IPS DF 4.7 (cell line): ENCODE results near the gene SPNS2.

Experiments
- DNase-seq: peaks from one replicate; pipeline ENCODE4 v3.0.0-alpha.2; 2013; ENCODE audit warnings: low spot score; ENCODE audit errors: extremely low read depth

Gene SPNS2

DNA sequence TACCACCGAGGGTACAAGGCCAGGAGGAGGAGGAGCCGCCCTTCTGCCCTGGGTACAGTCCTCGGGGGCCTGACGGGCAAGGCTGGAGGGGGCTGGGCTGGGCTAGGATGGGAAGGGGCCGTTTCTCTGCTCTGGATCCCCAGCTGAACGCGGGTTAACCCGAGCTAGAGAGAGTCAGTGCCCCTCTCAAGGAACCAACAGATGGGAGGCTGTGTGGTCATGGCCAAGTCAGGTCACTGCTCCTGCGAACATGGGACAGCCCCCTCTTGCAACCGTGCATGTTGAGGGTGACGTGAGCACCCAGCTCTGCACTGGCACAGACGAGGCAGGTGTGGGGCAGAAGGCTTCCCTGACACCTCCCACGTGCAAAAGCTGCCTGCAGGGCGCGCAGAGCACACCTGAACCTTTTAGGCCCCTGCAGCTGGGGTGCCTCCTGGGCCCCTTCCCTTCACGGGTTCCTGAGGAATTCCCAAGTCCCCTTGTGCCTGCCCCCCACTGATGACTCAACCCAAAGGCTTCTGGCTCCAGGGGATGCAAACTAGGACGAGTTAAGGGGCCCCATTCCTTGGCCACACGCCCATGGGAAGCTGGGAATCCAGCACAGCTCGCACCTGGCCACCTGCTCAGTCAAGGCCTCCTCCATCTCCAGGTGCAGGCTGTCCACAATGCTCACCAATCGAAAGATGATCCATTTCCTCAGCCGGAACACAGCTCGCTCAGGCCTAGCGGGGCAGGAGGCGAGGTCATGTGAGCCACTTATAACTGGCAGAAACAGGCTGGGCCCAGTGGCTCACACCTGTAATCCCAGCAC lies 50.2 kb downstream of the SPNS2 start:
- DNase-seq: no peak

DNA sequence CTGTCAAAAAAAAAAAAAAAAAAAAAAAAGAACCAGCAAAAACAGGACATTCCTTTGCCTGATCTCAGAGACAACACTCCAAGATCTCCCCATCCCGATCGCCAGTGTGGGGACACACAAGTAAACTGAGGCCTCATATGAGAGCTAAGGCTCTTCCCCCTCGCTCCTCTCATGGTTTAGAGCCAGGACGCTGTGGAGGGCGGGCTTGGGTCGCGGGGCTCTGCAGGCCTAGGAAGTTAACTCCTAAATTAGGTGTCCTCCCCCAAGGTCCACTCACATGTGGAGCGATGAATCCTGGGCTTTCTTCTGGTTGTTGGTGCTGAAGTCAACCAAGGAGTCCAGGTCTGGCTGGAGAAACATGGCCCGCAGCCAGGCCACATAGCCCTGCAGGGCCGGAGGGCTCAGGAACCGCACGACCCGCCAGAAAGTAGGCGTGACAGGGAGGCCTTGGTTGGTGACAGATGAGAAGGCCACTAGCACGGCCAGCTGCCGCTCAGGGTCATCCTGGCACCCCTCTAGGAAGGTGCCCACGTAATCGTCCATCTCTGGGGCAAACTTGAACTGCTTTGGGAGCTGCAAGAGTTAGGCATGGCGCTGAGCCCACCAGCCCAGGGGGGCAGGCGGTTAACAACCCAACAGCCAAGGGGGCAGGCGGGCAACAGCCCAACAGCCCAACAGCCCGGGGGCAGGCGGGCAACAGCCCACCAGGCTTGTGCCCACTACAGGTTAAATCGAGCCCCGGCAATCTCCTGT lies 51.3 kb downstream of the SPNS2 start:
- no peak for DNase-seq

DNA sequence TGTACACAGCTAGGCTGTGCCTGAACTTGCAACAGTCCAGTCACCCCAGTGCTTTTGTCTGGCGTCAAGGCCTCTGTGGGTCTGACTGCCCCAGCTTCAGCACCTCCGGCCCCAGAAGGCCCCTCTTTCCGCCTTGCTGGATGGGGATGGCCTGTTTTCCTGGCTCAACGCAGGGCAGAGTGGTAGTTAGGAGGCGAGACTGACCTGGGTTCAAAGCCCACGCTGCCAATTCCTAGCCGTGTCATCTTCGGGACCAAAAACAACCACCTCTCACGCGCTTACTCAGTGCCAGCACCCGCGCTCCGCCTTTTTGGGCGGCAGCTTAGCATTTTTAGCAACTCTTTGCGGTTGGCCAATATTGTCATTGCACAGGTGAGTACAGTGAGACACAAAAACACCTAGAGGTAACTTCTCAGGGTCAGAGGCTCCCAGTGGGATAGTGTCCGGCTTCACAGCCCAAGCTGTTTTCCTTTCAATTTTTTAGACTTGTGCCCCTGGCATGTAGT lies 51.9 kb downstream of the SPNS2 start:
- DNase-seq: no peak

GRCh38 chr17:4551141-4551540 lies 52.5 kb downstream of the SPNS2 start:
- no peak for DNase-seq

DNA sequence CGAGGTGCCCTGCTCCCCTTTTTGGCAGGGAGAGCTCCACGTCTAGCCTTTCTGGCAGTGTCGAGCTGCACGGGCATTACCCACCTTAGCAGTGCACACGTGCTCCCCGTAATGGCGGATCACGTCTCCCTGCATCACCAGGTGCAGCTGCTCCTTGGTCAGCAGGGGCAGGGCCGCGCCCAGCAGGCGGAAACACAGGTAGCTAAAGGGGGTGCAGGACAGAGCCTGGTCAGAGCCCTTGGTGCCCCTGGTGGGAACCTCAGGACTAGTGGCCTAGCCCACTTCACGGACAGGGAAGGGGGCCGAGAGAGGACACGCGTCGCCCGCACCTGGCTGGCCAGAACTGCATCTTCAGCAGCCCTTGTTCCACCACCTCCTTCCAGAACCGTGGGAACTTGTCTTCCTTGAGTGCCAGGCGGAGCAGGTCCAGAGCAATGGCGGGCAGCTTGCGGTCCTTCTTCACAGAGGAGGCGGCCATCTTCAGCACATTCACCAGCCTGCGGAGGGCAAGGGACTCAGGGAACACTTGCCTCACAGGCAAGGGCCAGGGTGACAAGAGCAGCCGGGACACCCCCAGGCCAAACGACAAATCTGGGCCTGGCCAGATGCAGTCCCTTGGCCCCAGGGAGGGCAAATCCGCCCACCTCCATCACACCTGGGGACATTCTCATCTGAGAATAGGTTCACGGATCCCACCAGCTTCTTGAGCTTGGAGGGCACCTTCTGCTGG lies 53.3 kb downstream of the SPNS2 start:
- no peak for DNase-seq

DNA sequence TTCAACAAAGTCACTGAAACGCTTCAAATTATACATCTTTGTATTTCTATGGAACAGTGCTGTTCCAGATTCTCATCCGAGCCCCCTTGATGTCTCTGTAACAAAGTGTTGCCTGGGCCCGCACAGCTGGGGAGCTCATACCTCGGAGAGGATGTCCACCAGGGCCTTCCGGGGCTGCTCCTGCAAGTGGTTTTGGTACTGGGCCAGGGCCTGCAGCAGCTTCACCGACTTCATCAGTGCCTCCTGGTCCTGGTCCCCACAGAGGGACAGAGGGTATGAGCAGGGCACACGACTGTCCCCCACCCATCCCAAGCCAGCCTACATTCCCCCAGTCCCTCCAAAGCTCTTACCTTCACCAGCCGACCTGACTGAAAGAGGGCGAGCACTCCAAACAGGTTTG lies 55.0 kb downstream of the SPNS2 start:
- no peak for DNase-seq

- DNase-seq: no peak
Measured at GRCh38 chr17:4554441-4554996, 55.8 kb downstream of the SPNS2 start.

- peak; percentile 86 for DNase-seq
Measured at GRCh38 chr17:4554997-4555799, 56.5 kb downstream of the SPNS2 start, which contains the start of gene MYBBP1A. Gene MYBBP1A (minus strand): TSS chr17:4555384. CDS start chr17:4555324, 60 bp downstream.

DNA sequence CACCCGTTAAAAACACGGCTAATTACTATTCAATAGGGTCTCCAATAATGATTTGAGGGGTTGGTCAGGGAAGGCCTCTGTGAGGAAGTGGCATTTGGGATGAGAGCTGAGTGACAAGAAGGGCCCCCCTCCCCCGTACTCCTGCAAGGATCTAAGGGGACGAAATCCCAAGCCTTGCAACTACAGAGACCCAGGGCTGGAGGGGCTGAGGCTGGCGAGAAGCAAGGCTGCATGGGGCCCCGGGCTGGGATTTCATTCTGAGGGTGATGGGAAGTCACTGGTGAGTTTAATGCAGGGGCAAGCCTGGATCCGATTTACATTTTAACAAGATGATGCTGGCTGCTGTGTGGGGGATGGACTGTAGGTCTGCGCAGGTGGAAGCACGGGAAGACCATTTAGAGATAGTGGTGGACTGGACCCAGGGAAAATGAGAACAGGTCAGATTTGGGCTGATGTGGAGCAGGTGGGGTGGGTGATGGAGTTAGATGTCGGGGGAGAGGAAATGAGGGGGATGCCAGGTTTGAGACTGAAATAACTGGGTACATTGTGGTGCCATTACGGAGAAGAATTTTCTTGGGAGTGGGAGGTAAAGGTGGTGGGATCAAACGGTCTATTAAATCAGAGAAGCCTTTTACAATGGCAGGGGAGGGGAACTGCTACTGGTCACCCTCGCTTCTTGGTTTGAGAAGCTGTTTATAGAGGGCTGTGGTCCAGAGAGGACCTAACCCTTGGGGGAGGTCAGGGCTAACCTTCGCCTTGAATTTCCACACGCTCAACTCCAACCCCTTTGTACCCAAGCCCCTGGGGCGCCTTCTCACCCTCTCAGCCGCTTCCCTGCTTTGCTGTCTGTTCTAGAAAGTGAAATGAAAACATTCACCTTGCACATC lies 57.4 kb downstream of the SPNS2 start:
- no peak for DNase-seq

GRCh38 chr17:4556996-4557395 lies 58.3 kb downstream of the SPNS2 start:
- DNase-seq: no peak

DNA sequence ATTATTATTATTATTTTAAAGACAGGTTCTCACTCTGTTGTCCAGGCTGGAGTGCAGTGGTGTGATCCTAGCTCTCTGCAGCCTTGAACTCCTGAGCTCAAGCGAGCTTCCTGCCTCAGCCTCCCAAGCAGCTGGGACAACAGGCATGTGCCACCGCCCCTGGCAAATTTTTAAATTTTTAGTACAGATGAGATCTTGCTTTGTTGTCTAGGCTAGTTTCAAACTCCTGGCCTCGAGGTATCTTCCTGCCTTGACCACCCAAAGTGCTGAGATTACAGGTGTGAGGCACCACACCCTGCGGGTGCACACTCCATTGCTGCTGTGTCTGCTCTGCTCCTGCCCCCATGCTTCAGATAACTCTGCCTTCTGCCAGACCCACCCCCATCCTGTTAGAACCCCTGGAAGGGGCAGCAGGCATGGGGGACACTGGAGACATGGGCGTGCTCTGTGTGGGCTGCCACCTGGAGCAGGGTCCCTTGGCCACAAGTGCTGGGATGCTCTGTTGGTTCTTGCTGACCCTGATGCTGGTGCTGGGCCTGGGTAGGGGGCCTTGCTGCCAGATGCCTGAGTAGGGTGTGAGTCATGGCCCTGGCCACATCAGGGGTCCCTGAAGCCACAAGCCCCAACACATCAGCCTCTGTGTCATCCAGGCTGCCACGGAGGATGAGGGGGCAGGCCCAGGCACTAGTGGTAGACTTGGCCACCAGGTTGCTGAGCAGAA lies 59.1 kb downstream of the SPNS2 start:
- no peak for DNase-seq

- no peak for DNase-seq
Measured at GRCh38 chr17:4558347-4558971, 59.8 kb downstream of the SPNS2 start.

DNA sequence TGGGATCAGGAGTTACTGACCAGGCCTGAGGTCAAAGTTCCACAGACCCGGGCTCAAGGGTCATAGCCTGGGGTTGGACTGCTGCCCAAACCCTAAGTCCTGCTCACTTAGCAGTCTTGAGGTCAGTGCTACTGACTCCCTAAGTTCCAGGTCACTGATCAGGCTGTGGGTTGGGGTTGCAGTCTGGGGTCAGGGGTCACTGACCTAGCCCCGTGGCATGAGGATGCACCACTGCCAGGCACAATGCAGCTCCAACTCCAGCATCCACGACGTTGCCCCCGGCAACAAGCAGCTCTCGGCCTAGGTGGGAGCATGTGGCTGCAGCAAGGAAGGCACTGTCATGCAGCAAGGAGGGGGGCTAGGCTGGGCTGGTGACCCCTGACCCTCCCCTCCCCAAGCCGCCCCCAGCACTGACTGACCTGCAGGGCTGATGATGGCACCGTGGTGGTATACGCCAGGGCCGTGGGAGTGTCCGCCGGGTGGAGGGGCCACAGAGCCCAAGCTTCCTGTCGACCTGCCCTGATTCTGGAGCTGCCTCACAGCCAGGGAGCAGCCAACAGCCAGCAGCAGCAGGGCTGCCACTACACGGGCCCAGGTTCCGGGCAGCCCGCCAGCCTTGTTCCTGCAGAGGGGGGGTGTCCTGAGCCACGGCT lies 60.6 kb downstream of the SPNS2 start:
- no peak for DNase-seq

- no peak for DNase-seq
Measured at GRCh38 chr17:4559966-4560365, 61.3 kb downstream of the SPNS2 start.

GRCh38 chr17:4560421-4560820 lies 61.7 kb downstream of the SPNS2 start, which contains the start of gene GGT6:
Gene GGT6 (minus strand): TSS chr17:4560577. CDS start chr17:4560521, 56 bp downstream.
- no peak for DNase-seq

DNA sequence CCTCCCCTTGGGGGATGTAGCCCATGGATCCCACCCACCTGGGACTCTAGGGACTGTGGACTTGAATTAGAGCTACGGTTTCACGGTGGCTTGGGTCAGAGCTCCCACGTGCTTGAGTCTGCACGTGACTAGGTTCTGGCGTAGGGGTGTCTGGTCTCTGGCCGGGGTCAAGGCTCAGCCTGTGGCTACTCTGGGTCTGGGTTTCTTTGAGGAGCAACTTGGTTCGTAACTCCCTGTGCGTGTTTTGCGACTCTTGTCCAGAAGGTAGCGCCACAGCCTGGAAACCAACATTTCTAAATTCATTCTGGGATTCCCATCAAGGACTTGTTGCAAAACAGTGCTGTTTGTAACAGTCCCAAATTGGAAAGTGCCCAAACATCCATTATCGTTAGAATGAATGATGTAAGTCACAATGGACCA lies 62.2 kb downstream of the SPNS2 start:
- no peak for DNase-seq

DNA sequence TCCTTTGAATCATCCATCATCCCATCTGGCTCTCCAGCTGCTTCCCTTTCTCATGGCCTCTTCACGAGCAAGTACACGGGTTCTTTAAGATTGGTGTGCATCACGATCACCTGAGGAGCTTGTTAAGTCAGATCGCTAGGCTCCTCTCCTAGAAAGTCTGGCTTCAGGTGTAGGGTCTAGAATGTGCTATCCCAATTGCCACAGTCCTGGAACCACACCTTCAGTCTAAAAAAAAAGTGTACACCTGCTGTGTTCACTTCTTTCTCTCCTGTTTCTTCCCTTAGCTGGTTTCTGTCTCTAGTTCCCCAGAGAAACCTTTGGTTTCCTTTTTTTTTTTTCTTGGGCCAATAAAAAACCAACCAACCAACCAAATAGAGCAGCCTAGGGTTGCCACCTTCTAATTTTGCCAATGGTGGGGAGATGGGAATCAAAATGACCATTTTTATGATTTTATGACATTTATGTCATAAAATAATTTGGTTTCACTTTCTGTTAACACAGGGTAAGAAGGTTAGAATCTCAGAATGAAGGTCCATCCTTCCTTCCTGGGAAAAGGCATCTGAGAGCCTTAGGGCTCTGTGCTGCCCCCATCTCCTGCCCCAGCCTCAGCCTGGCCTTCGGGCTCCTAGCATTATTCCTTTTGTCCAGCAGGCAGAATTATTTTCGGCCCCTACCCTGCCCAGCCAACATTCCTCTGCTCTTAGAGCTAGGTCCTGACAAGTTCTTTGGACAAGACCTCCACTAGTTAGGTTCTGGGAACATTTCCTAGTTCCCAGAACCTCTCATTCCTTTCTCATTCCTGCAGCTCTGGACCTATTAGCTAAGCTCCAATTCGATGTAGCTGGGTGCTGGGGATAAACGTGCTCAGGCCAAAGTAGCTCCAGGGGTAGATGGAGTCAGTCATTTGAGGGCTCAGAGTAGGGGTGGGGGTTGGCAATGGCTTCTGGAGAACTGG lies 63.6 kb downstream of the SPNS2 start:
- DNase-seq: no peak
